ENCODE results near the gene CYSTM1. TPM values are rescaled to one million over a fixed set of nuclear protein-coding genes. Genes with fewer than 3 reads are reported as not detected.

CYSTM1 gene
- total and polyA plus RNA-seq, 4 donors, result 8.1 to 45.7 (median 23.4) TPM

DNA sequence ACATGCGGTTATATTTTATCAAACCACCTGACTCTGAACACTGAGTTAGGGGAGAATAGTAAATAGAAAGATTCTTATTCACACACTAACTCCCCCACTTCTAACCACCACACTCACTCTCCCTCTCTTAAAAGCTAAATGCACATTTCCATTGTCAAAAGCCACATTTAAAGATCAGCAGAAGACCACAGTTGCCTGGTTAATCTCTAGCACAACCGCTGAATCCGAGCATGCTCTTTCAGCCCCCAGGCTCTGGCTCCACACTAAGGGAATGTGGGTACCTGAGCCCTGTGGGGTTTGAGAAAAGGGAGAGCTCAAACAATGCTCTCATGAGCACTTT lies 92.2 kb downstream of the CYSTM1 start:
- 85% methylated on average over 3 of the region's 3 CpGs for WGBS
- Histone ChIP-seq H3K9me3 (ENCODE audit: control insufficient read depth in 4 of 4, low read length in 3 of 4) (no peaks in the 10 kb centered on the region), H3K27me3 (ENCODE audit: control insufficient read depth in 4 of 4, insufficient read depth in 4 of 4, low read length in 3 of 4) (no peaks in the 10 kb centered on the region), H3K27ac (ENCODE audit: low read depth in 1 of 2, low read length in 2 of 2) (peak overlapping the region in 1 of 2 donors; percentile 10), H3K36me3 (ENCODE audit: control insufficient read depth in 4 of 4, insufficient read depth in 3 of 4, low read depth in 1 of 4, low read length in 3 of 4) (peaks cover 0 to 2% (median 0%) of the 10 kb centered on the region in 4 donors), H3K4me3 (ENCODE audit: low read depth in 1 of 3, low read length in 3 of 3) (no peak overlapping the region), H3K4me1 (ENCODE audit: control insufficient read depth in 4 of 4, insufficient read depth in 4 of 4, low read length in 3 of 4) (peaks cover 2 to 13% (median 10%) of the 10 kb centered on the region in 4 donors), H3K9ac (ENCODE audit: low read depth in 1 of 2, low read length in 2 of 2) (no peak overlapping the region)
- no peak for DNase-seq (ENCODE audit: low spot score)
- no peak for TF ChIP-seq NR2F2 (IDR thresholded peaks at IDR 0.05)
- TF ChIP-seq GABPA (IDR thresholded peaks at IDR 0.05 in 1 of 2, conservative IDR thresholded peaks at IDR 0.05 in 1 of 2), result no peak
- TF ChIP-seq FOXA1 (IDR thresholded peaks at IDR 0.05), result no peak
- TF ChIP-seq RAD21 (IDR thresholded peaks at IDR 0.05), result no peak
- TF ChIP-seq, protein P1, sequence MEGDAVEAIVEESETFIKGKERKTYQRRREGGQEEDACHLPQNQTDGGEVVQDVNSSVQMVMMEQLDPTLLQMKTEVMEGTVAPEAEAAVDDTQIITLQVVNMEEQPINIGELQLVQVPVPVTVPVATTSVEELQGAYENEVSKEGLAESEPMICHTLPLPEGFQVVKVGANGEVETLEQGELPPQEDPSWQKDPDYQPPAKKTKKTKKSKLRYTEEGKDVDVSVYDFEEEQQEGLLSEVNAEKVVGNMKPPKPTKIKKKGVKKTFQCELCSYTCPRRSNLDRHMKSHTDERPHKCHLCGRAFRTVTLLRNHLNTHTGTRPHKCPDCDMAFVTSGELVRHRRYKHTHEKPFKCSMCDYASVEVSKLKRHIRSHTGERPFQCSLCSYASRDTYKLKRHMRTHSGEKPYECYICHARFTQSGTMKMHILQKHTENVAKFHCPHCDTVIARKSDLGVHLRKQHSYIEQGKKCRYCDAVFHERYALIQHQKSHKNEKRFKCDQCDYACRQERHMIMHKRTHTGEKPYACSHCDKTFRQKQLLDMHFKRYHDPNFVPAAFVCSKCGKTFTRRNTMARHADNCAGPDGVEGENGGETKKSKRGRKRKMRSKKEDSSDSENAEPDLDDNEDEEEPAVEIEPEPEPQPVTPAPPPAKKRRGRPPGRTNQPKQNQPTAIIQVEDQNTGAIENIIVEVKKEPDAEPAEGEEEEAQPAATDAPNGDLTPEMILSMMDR (IDR thresholded peaks at IDR 0.05; ENCODE audit: low read depth, low read length, missing input control), result no peak
- no peak for TF ChIP-seq TAF1 (conservative IDR thresholded peaks at IDR 0.05)
- TF ChIP-seq, protein P2, sequence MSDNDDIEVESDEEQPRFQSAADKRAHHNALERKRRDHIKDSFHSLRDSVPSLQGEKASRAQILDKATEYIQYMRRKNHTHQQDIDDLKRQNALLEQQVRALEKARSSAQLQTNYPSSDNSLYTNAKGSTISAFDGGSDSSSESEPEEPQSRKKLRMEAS (IDR thresholded peaks at IDR 0.05), result no peak
- no peak for TF ChIP-seq SP1 (IDR thresholded peaks at IDR 0.05)
- no peak for TF ChIP-seq RXRA (IDR thresholded peaks at IDR 0.05)
- no peak for TF ChIP-seq HNF4A (conservative IDR thresholded peaks at IDR 0.05)
- TF ChIP-seq HNF4G (IDR thresholded peaks at IDR 0.05), result no peak
- TF ChIP-seq, protein P3, sequence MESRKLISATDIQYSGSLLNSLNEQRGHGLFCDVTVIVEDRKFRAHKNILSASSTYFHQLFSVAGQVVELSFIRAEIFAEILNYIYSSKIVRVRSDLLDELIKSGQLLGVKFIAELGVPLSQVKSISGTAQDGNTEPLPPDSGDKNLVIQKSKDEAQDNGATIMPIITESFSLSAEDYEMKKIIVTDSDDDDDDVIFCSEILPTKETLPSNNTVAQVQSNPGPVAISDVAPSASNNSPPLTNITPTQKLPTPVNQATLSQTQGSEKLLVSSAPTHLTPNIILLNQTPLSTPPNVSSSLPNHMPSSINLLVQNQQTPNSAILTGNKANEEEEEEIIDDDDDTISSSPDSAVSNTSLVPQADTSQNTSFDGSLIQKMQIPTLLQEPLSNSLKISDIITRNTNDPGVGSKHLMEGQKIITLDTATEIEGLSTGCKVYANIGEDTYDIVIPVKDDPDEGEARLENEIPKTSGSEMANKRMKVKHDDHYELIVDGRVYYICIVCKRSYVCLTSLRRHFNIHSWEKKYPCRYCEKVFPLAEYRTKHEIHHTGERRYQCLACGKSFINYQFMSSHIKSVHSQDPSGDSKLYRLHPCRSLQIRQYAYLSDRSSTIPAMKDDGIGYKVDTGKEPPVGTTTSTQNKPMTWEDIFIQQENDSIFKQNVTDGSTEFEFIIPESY (IDR thresholded peaks at IDR 0.05), result no peak
- TF ChIP-seq YY1 (IDR thresholded peaks at IDR 0.05), result no peak
- TF ChIP-seq FOXA2 (IDR thresholded peaks at IDR 0.05), result no peak
- TF ChIP-seq, protein P4, sequence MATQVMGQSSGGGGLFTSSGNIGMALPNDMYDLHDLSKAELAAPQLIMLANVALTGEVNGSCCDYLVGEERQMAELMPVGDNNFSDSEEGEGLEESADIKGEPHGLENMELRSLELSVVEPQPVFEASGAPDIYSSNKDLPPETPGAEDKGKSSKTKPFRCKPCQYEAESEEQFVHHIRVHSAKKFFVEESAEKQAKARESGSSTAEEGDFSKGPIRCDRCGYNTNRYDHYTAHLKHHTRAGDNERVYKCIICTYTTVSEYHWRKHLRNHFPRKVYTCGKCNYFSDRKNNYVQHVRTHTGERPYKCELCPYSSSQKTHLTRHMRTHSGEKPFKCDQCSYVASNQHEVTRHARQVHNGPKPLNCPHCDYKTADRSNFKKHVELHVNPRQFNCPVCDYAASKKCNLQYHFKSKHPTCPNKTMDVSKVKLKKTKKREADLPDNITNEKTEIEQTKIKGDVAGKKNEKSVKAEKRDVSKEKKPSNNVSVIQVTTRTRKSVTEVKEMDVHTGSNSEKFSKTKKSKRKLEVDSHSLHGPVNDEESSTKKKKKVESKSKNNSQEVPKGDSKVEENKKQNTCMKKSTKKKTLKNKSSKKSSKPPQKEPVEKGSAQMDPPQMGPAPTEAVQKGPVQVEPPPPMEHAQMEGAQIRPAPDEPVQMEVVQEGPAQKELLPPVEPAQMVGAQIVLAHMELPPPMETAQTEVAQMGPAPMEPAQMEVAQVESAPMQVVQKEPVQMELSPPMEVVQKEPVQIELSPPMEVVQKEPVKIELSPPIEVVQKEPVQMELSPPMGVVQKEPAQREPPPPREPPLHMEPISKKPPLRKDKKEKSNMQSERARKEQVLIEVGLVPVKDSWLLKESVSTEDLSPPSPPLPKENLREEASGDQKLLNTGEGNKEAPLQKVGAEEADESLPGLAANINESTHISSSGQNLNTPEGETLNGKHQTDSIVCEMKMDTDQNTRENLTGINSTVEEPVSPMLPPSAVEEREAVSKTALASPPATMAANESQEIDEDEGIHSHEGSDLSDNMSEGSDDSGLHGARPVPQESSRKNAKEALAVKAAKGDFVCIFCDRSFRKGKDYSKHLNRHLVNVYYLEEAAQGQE (IDR thresholded peaks at IDR 0.05), result no peak

DNA sequence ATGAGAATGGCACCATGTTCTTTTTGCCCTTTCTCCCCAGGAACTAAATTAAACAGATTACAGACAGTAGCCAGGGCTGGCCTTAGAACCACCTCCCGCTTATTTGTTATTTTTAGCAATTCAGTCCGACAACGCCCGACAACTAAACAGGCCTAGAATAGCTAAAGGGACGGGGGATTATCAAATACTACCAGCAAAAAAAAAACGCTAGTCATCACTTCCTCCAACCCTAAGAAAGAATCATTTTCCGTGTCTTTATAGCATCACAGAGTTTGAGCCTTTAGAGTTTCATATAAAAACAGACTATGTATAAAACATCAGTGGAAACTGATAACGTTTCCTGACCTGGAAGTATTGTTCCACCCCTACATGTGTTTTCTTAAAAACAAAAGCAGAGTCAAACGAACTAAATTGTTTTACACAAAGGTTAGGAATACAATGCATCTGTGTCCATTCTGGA lies 92.6 kb downstream of the CYSTM1 start:
- Histone ChIP-seq H3K9me3 (ENCODE audit: control insufficient read depth in 4 of 4, low read length in 3 of 4) (no peaks in the 10 kb centered on the region), H3K36me3 (ENCODE audit: control insufficient read depth in 4 of 4, insufficient read depth in 3 of 4, low read depth in 1 of 4, low read length in 3 of 4) (peaks cover 0 to 2% (median 0%) of the 10 kb centered on the region in 4 donors), H3K27me3 (ENCODE audit: control insufficient read depth in 4 of 4, insufficient read depth in 4 of 4, low read length in 3 of 4) (no peaks in the 10 kb centered on the region), H3K4me3 (ENCODE audit: low read depth in 1 of 3, low read length in 3 of 3) (no peak overlapping the region), H3K9ac (ENCODE audit: low read depth in 1 of 2, low read length in 2 of 2) (no peak overlapping the region), H3K27ac (ENCODE audit: low read depth in 1 of 2, low read length in 2 of 2) (peak overlapping the region in 1 of 2 donors; percentile 10), H3K4me1 (ENCODE audit: control insufficient read depth in 4 of 4, insufficient read depth in 4 of 4, low read length in 3 of 4) (peaks cover 2 to 13% (median 10%) of the 10 kb centered on the region in 4 donors)
- no peak for DNase-seq (ENCODE audit: low spot score)
- WGBS, result 65% methylated on average over 9 of the region's 9 CpGs
- TF ChIP-seq, protein P2 (IDR thresholded peaks at IDR 0.05), result no peak
- TF ChIP-seq NR2F2 (IDR thresholded peaks at IDR 0.05) (no peak), RXRA (IDR thresholded peaks at IDR 0.05) (no peak), JUND (IDR thresholded peaks at IDR 0.05) (no peak), GABPA (IDR thresholded peaks at IDR 0.05 in 1 of 2, conservative IDR thresholded peaks at IDR 0.05 in 1 of 2) (no peak), YY1 (IDR thresholded peaks at IDR 0.05) (no peak), FOXA2 (IDR thresholded peaks at IDR 0.05) (no peak), HNF4A (conservative IDR thresholded peaks at IDR 0.05) (no peak), EGR1 (IDR thresholded peaks at IDR 0.05; ENCODE audit: low read depth in 2 of 2) (no peak), HNF4G (IDR thresholded peaks at IDR 0.05) (no peak), SP1 (IDR thresholded peaks at IDR 0.05) (no peak)
- TF ChIP-seq, protein P1 (IDR thresholded peaks at IDR 0.05; ENCODE audit: low read depth, low read length, missing input control), result no peak
- TF ChIP-seq, protein P3 (IDR thresholded peaks at IDR 0.05), result no peak
